H9 (cell line): Measurements from ENCODE around the gene KCNIP1. TPM values are rescaled to one million over a fixed set of nuclear protein-coding genes. Genes with fewer than 3 reads are reported as not detected.

Experiments
- DNase-seq: peaks from one replicate; pipeline ENCODE4 v3.0.0-alpha.2; 2017
- H2AFZ ChIP-seq: one replicate; pipeline ENCODE4 v1.6.1; 2013; ENCODE audit warnings: mild to moderate bottlenecking, low read length, control low read depth, moderate library complexity
- H2AK5ac ChIP-seq: 2 replicates; pipeline ENCODE4 v1.6.1; 2013; ENCODE audit warnings: low read length, control low read depth, mixed read lengths; ENCODE audit not compliant: insufficient read length
- H2BK120ac ChIP-seq: one replicate; pipeline ENCODE4 v1.6.1; 2013; ENCODE audit warnings: low read depth, mild to moderate bottlenecking, low read length, control low read depth, inconsistent platforms; ENCODE audit not compliant: poor library complexity, severe bottlenecking
- H2BK12ac ChIP-seq: 2 replicates; pipeline ENCODE4 v1.6.1; 2013; ENCODE audit warnings: low read length, control low read depth, mixed read lengths, low read depth; ENCODE audit not compliant: insufficient read length
- H2BK15ac ChIP-seq: 2 replicates; pipeline ENCODE4 v1.6.1; 2013; ENCODE audit warnings: low read depth, low read length, control low read depth
- H2BK20ac ChIP-seq: one replicate; pipeline ENCODE4 v1.6.1; 2013; ENCODE audit warnings: low read depth, mild to moderate bottlenecking, low read length, control low read depth, inconsistent platforms; ENCODE audit not compliant: poor library complexity, severe bottlenecking
- H2BK5ac ChIP-seq: 2 replicates; pipeline ENCODE4 v1.6.1; 2013; ENCODE audit warnings: low read length, control low read depth, mixed read lengths; ENCODE audit not compliant: insufficient read length
- H3K14ac ChIP-seq: 2 replicates; pipeline ENCODE4 v1.6.1; 2013; ENCODE audit warnings: low read length, control low read depth; ENCODE audit not compliant: insufficient read depth
- H3K18ac ChIP-seq: 2 replicates; pipeline ENCODE4 v1.6.1; 2013; ENCODE audit warnings: low read depth, mild to moderate bottlenecking, mixed read lengths, low read length, control low read depth; ENCODE audit not compliant: insufficient read length
- H3K23ac ChIP-seq: 2 replicates; pipeline ENCODE4 v1.6.1; 2013; ENCODE audit warnings: low read length, control low read depth, mixed read lengths, low read depth; ENCODE audit not compliant: insufficient read length
- H3K23me2 ChIP-seq: 2 replicates; pipeline ENCODE4 v1.6.1; 2013; ENCODE audit warnings: low read depth, mild to moderate bottlenecking, mixed read lengths, low read length, control low read depth; ENCODE audit not compliant: insufficient read length, poor library complexity, severe bottlenecking
- H3K27ac ChIP-seq: 2 replicates; pipeline ENCODE4 v1.5.1; 2013; ENCODE audit warnings: low read length, control low read depth, mixed read lengths, low read depth; ENCODE audit not compliant: insufficient read length
- H3K27me3 ChIP-seq: 2 replicates; pipeline ENCODE4 v1.6.1; 2013; ENCODE audit warnings: low read length, control low read depth, inconsistent platforms; ENCODE audit not compliant: insufficient read depth
- H3K4ac ChIP-seq: 2 replicates; pipeline ENCODE4 v1.6.1; 2013; ENCODE audit warnings: low read depth, mild to moderate bottlenecking, control low read depth, inconsistent platforms, low read length, moderate library complexity
- H3K4me1 ChIP-seq: 2 replicates; pipeline ENCODE4 v1.6.1; 2013; ENCODE audit warnings: low read length, control low read depth, inconsistent platforms; ENCODE audit not compliant: insufficient read depth
- H3K4me2 ChIP-seq: 2 replicates; pipeline ENCODE4 v1.6.1; 2013; ENCODE audit warnings: low read length, control low read depth, mixed read lengths; ENCODE audit not compliant: insufficient read length, insufficient read depth
- H3K56ac ChIP-seq: 2 replicates; pipeline ENCODE4 v1.6.1; 2013; ENCODE audit warnings: low read depth, mild to moderate bottlenecking, mixed read lengths, low read length, control low read depth; ENCODE audit not compliant: insufficient read length
- H3K79me1 ChIP-seq: 2 replicates; pipeline ENCODE4 v1.6.1; 2013; ENCODE audit warnings: low read depth, mild to moderate bottlenecking, moderate library complexity, low read length, control low read depth, inconsistent platforms; ENCODE audit not compliant: insufficient read depth, poor library complexity, severe bottlenecking
- H3K79me2 ChIP-seq: 2 replicates; pipeline ENCODE4 v1.6.1; 2013; ENCODE audit warnings: low read length, control low read depth, inconsistent platforms; ENCODE audit not compliant: insufficient read depth
- H3K9ac ChIP-seq: 2 replicates; pipeline ENCODE4 v1.6.1; 2013; ENCODE audit warnings: low read length, control low read depth, mixed read lengths; ENCODE audit not compliant: insufficient read length; ENCODE audit errors: extremely low read depth
- H3K9me3 ChIP-seq: one replicate; pipeline ENCODE4 v1.6.1; 2013; ENCODE audit warnings: low read depth, low read length, inconsistent platforms; ENCODE audit not compliant: control insufficient read depth
- H3T11ph ChIP-seq: one replicate; pipeline ENCODE4 v1.6.1; 2013; ENCODE audit warnings: mild to moderate bottlenecking, low read length, control low read depth, inconsistent platforms
- H4K20me1 ChIP-seq: one replicate; pipeline ENCODE4 v1.6.1; 2013; ENCODE audit not compliant: control insufficient read depth, insufficient read length, insufficient read depth
- H4K5ac ChIP-seq: 2 replicates; pipeline ENCODE4 v1.6.1; 2013; ENCODE audit warnings: low read depth, mild to moderate bottlenecking, mixed read lengths, low read length, control low read depth; ENCODE audit not compliant: insufficient read length
- H4K8ac ChIP-seq: replicated peaks from 2 replicates; pipeline ENCODE4 v1.6.1; 2013; ENCODE audit warnings: low read length, control low read depth, mixed read lengths, low read depth; ENCODE audit not compliant: insufficient read length
- H4K91ac ChIP-seq: 2 replicates; pipeline ENCODE4 v1.6.1; 2013; ENCODE audit warnings: low read depth, mild to moderate bottlenecking, moderate library complexity, mixed read lengths, low read length, control low read depth; ENCODE audit not compliant: insufficient read length
- H3K27ac Mint-ChIP-seq, 3 experiments: 2 replicates in 2 of 3; 3 replicates in 1 of 3; pipeline ENCODE4 v1.8.0; 2020 to 2021; ENCODE audit warnings: mixed read lengths in 3 of 3, mild to moderate bottlenecking in 1 of 3, moderate library complexity in 1 of 3
- H3K27me3 Mint-ChIP-seq: 2 replicates; pipeline ENCODE4 v1.8.0; 2021; ENCODE audit warnings: low read depth, mild to moderate bottlenecking, moderate library complexity, mixed read lengths
- H3K36me3 Mint-ChIP-seq, 3 experiments: 2 replicates in 2 of 3; 3 replicates in 1 of 3; pipeline ENCODE4 v1.8.0; 2020 to 2021; ENCODE audit warnings: low read depth in 3 of 3, mixed read lengths in 3 of 3; ENCODE audit not compliant: insufficient read depth in 1 of 3
- H3K4me1 Mint-ChIP-seq, 2 experiments: 2 replicates each; pipeline ENCODE4 v1.8.0; 2020; ENCODE audit warnings: mixed read lengths in 2 of 2
- H3K4me3 Mint-ChIP-seq, 2 experiments: 2 replicates in 1 of 2; 3 replicates in 1 of 2; pipeline ENCODE4 v1.8.0; 2020 to 2021; ENCODE audit warnings: mild to moderate bottlenecking in 2 of 2, mixed read lengths in 2 of 2, moderate library complexity in 1 of 2
- H3K9me3 Mint-ChIP-seq, 2 experiments: 2 replicates in 1 of 2; 3 replicates in 1 of 2; pipeline ENCODE4 v1.8.0; 2020; ENCODE audit warnings: mild to moderate bottlenecking in 2 of 2, mixed read lengths in 2 of 2, moderate library complexity in 1 of 2
- WGBS: extraction: QIAGEN DNeasy Blood & Tissue Kit; methylation state at CpG from one replicate; pipeline ENCODE4 v1.1.7; 2013; ENCODE audit warnings: missing lambda C conversion rate, low lambda C conversion rate, mixed read lengths; ENCODE audit not compliant: insufficient read length; ENCODE audit errors: extremely low coverage; 5-methylcytosine and 5-hydroxymethylcytosine counted together
- total RNA-seq: library from RNA; stranded (reverse); gene quantifications from 2 replicates; pipeline ENCODE4 v1.2.1, GENCODE V29; 2021
- TF ChIP-seq, protein P1 (sequence below): fragments of 200-600 bp; sonication (generic); conservative IDR thresholded peaks from 3 replicates; pipeline ENCODE4 v1.8.0; 2021; ENCODE audit warnings: antibody characterized with exemption, mild to moderate bottlenecking

Gene KCNIP1
- total RNA-seq, 1 experiment from 2014 or later = 0.63 TPM

DNA sequence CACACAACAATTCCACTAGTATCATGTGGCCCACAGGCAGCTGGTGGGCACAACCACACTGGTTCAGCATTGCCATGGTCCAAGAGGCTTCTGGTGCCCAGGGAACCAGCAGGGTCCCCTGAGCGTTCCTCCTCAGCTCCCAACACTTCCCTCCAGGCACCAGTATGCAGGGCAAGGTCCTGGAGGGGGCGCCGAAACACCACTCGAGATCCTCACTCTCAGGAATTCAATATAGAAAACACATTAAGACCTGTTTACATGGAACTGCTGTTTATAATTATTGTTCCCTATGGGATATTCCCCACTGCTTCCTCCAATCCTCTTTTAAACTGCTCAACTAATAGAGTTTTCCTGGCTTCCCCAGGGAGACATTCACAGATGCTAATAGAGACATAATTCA, 187.8 kb downstream of the KCNIP1 start:
- H3K18ac ChIP-seq = no peak overlapping the region
- H3K36me3 Mint-ChIP-seq = no peaks in the 10 kb centered on the region
- no peaks in the 10 kb centered on the region for H3K79me1 ChIP-seq
- H4K5ac ChIP-seq = no peak overlapping the region
- H3K9me3 ChIP-seq = no peaks in the 10 kb centered on the region
- H2BK5ac ChIP-seq = no peak overlapping the region
- TF ChIP-seq, protein P1, sequence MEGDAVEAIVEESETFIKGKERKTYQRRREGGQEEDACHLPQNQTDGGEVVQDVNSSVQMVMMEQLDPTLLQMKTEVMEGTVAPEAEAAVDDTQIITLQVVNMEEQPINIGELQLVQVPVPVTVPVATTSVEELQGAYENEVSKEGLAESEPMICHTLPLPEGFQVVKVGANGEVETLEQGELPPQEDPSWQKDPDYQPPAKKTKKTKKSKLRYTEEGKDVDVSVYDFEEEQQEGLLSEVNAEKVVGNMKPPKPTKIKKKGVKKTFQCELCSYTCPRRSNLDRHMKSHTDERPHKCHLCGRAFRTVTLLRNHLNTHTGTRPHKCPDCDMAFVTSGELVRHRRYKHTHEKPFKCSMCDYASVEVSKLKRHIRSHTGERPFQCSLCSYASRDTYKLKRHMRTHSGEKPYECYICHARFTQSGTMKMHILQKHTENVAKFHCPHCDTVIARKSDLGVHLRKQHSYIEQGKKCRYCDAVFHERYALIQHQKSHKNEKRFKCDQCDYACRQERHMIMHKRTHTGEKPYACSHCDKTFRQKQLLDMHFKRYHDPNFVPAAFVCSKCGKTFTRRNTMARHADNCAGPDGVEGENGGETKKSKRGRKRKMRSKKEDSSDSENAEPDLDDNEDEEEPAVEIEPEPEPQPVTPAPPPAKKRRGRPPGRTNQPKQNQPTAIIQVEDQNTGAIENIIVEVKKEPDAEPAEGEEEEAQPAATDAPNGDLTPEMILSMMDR = peak; percentile 79
- no peak overlapping the region for H3K56ac ChIP-seq
- peaks cover 2% of the 10 kb centered on the region; the same call in 1 of the 2 replicates for H3K4me1 ChIP-seq
- H3K9me3 Mint-ChIP-seq = no peaks in the 10 kb centered on the region
- H3K23ac ChIP-seq = no peak overlapping the region
- no peak overlapping the region for H2AFZ ChIP-seq
- no peak overlapping the region for H3T11ph ChIP-seq
- no peak overlapping the region for H2BK15ac ChIP-seq
- no peak overlapping the region for H4K91ac ChIP-seq
- H2AK5ac ChIP-seq = no peak overlapping the region
- no peak overlapping the region for H3K4me2 ChIP-seq
- no peak overlapping the region for H2BK20ac ChIP-seq
- H3K27me3 ChIP-seq = no peaks in the 10 kb centered on the region
- H2BK12ac ChIP-seq = no peak overlapping the region
- WGBS = no CpG with 5 or more reads among the region's 4 CpGs
- H4K8ac ChIP-seq = no peak overlapping the region
- H2BK120ac ChIP-seq = no peak overlapping the region
- no peak overlapping the region for H3K14ac ChIP-seq
- H3K4me3 Mint-ChIP-seq = no peak overlapping the region
- no peaks in the 10 kb centered on the region for H3K79me2 ChIP-seq
- H3K9ac ChIP-seq = no peak overlapping the region
- no peaks in the 10 kb centered on the region for H4K20me1 ChIP-seq
- peaks cover 28% of the 10 kb centered on the region for H3K27me3 Mint-ChIP-seq
- no peak overlapping the region for H3K27ac ChIP-seq
- H3K27ac Mint-ChIP-seq = no peak overlapping the region; a peak in 1 of 7 replicates
- no peaks in the 10 kb centered on the region for H3K23me2 ChIP-seq
- peaks cover 16 to 27% of the 10 kb centered on the region in 2 experiments for H3K4me1 Mint-ChIP-seq
- DNase-seq = peak; percentile 64
- H3K4ac ChIP-seq = no peak overlapping the region
